Astrocyte (in vitro differentiated cells and primary cell): Measurements from ENCODE around the gene PALLD. TPM values are rescaled to one million over a fixed set of nuclear protein-coding genes. Genes with fewer than 3 reads are reported as not detected.
"Not testable (repeated sequence)": the region's sequence is repeated elsewhere in the genome, so short reads cannot be mapped to it uniquely, and the experiment has no call there.

Source experiments
- DNase-seq: peaks from one replicate; pipeline ENCODE4 v3.0.0-alpha.2; 2010; ENCODE audit warnings: low read depth
- FAIRE-seq: peaks from 2 replicates; lab custom pipeline; 2011; peaks lifted over from hg19 to GRCh38; lab: Jason Lieb, UNC
- H2AFZ ChIP-seq: 2 replicates; pipeline ENCODE4 v1.6.0; 2012; ENCODE audit warnings: low read depth, low read length, inconsistent platforms
- H3K27ac ChIP-seq: 2 replicates; pipeline ENCODE4 v1.5.1; 2011; ENCODE audit warnings: low read depth, low read length, inconsistent platforms
- H3K27me3 ChIP-seq: 2 replicates; pipeline ENCODE4 v1.6.0; 2011; ENCODE audit warnings: low read length, inconsistent platforms; ENCODE audit not compliant: insufficient read depth
- H3K36me3 ChIP-seq: 2 replicates; pipeline ENCODE4 v1.5.1; 2011; ENCODE audit warnings: low read length, inconsistent platforms; ENCODE audit not compliant: insufficient read depth
- H3K4me1 ChIP-seq: 2 replicates; pipeline ENCODE4 v1.5.1; 2011; ENCODE audit warnings: low read length, inconsistent platforms; ENCODE audit not compliant: insufficient read depth
- H3K4me2 ChIP-seq: 2 replicates; pipeline ENCODE4 v1.6.0; 2012; ENCODE audit warnings: low read length, inconsistent platforms
- H3K4me3 ChIP-seq: 2 replicates; pipeline ENCODE4 v1.5.1; 2011; ENCODE audit warnings: low read depth, mild to moderate bottlenecking, low read length, inconsistent platforms; ENCODE audit not compliant: insufficient read depth
- H3K79me2 ChIP-seq: 2 replicates; pipeline ENCODE4 v1.6.0; 2012; ENCODE audit warnings: mild to moderate bottlenecking, low read length, inconsistent platforms; ENCODE audit not compliant: insufficient read depth
- H3K9ac ChIP-seq: 2 replicates; pipeline ENCODE4 v1.6.0; 2012; ENCODE audit warnings: mild to moderate bottlenecking, low read length, inconsistent platforms
- H3K9me3 ChIP-seq: 2 replicates; pipeline ENCODE4 v1.5.1; 2012; ENCODE audit warnings: low read depth, mild to moderate bottlenecking, low read length, inconsistent platforms; ENCODE audit not compliant: insufficient read depth
- H4K20me1 ChIP-seq: 2 replicates; pipeline ENCODE4 v1.6.0; 2012; ENCODE audit warnings: low read length, inconsistent platforms; ENCODE audit not compliant: insufficient read depth
- H3K27ac Mint-ChIP-seq: one replicate; pipeline ENCODE4 v1.8.0; 2021; ENCODE audit warnings: mild to moderate bottlenecking, mixed read lengths; ENCODE audit not compliant: unreplicated experiment
- H3K27me3 Mint-ChIP-seq: one replicate; pipeline ENCODE4 v1.8.0; 2021; ENCODE audit warnings: low read depth, mixed read lengths; ENCODE audit not compliant: unreplicated experiment
- H3K36me3 Mint-ChIP-seq: one replicate; pipeline ENCODE4 v1.8.0; 2021; ENCODE audit warnings: low read depth, mixed read lengths; ENCODE audit not compliant: unreplicated experiment
- H3K4me1 Mint-ChIP-seq: one replicate; pipeline ENCODE4 v1.8.0; 2021; ENCODE audit warnings: low read depth, mixed read lengths; ENCODE audit not compliant: unreplicated experiment
- H3K4me3 Mint-ChIP-seq: one replicate; pipeline ENCODE4 v1.8.0; 2021; ENCODE audit warnings: mild to moderate bottlenecking, moderate library complexity, mixed read lengths; ENCODE audit not compliant: unreplicated experiment
- H3K9me3 Mint-ChIP-seq: one replicate; pipeline ENCODE4 v1.8.0; 2021; ENCODE audit warnings: mild to moderate bottlenecking, mixed read lengths; ENCODE audit not compliant: unreplicated experiment
- CTCF ChIP-seq: IDR thresholded peaks from 2 replicates; pipeline ENCODE4 v1.5.1; 2011; ENCODE audit warnings: low read depth, mild to moderate bottlenecking, inconsistent platforms, low read length, moderate library complexity; ENCODE audit not compliant: insufficient read depth
- EZH2 ChIP-seq: IDR thresholded peaks from 2 replicates; pipeline ENCODE4 v1.6.1; 2012; ENCODE audit warnings: mild to moderate bottlenecking, low read length, inconsistent platforms; ENCODE audit not compliant: insufficient read depth
- total RNA-seq: library from RNA; stranded (reverse); gene quantifications from 2 replicates; pipeline ENCODE4 v1.2.1, GENCODE V29; 2021

Gene PALLD
- total RNA-seq, 1 donor from 2014 or later = 498 TPM

- TF ChIP-seq EZH2 = no peak
- Histone ChIP-seq H2AFZ (no peak overlapping the region), H3K4me3 (no peak overlapping the region), H3K9ac (no peak overlapping the region), H4K20me1 (no peaks in the 10 kb centered on the region), H3K4me1 (no peaks in the 10 kb centered on the region), H3K79me2 (no peaks in the 10 kb centered on the region), H3K9me3 (no peaks in the 10 kb centered on the region), H3K36me3 (no peaks in the 10 kb centered on the region), H3K27me3 (no peaks in the 10 kb centered on the region), H3K4me2 (no peak overlapping the region), H3K27ac (no peak overlapping the region)
- H3K9me3 Mint-ChIP-seq = peaks cover 5% of the 10 kb centered on the region
- H3K4me3 Mint-ChIP-seq = no peak overlapping the region
- H3K4me1 Mint-ChIP-seq = no peaks in the 10 kb centered on the region
- no peaks in the 10 kb centered on the region for H3K27me3 Mint-ChIP-seq
- FAIRE-seq = no peak
- no peak overlapping the region for H3K27ac Mint-ChIP-seq
- no peaks in the 10 kb centered on the region for H3K36me3 Mint-ChIP-seq
- no peak for DNase-seq
Measured at GRCh38 chr4:168945291-168945690, 448.4 kb downstream of the PALLD start.

- peaks cover 15% of the 10 kb centered on the region for H3K36me3 Mint-ChIP-seq
- not testable (repeated sequence) for H3K4me3 ChIP-seq, DNase-seq, H3K27ac ChIP-seq, H3K9me3 Mint-ChIP-seq, H3K79me2 ChIP-seq, FAIRE-seq, H3K27me3 Mint-ChIP-seq, H3K9ac ChIP-seq, H3K27ac Mint-ChIP-seq, H4K20me1 ChIP-seq, H3K27me3 ChIP-seq, H3K4me2 ChIP-seq, H3K4me3 Mint-ChIP-seq, H2AFZ ChIP-seq, H3K4me1 ChIP-seq, H3K36me3 ChIP-seq, H3K9me3 ChIP-seq, H3K4me1 Mint-ChIP-seq
Measured at GRCh38 chr4:168952821-168953246, 456.0 kb downstream of the PALLD start.

GRCh38 chr4:168955674-168956073 is 458.8 kb downstream of the PALLD start:
- Mint-ChIP-seq H3K4me1 (peaks cover 4% of the 10 kb centered on the region), H3K27me3 (no peaks in the 10 kb centered on the region), H3K4me3 (no peak overlapping the region)

More at GRCh38 chr4:168955674-168956073, 458.8 kb downstream of the PALLD start:
- Mint-ChIP-seq H3K9me3 (peaks cover 7% of the 10 kb centered on the region), H3K36me3 (peaks cover 15% of the 10 kb centered on the region), H3K27ac (no peak overlapping the region)
- Histone ChIP-seq H4K20me1 (no peaks in the 10 kb centered on the region), H3K4me3 (no peak overlapping the region), H3K27ac (no peak overlapping the region), H3K9ac (no peak overlapping the region), H3K79me2 (no peaks in the 10 kb centered on the region), H3K9me3 (no peaks in the 10 kb centered on the region), H3K27me3 (no peaks in the 10 kb centered on the region), H2AFZ (no peak overlapping the region), H3K4me1 (no peaks in the 10 kb centered on the region), H3K36me3 (no peaks in the 10 kb centered on the region), H3K4me2 (no peak overlapping the region)
- TF ChIP-seq CTCF (no peak), EZH2 (no peak)
- FAIRE-seq (no peak), DNase-seq (no peak)
